Renal cortex interstitium (tissue), 15 donors: ENCODE data around the gene ZBTB14. TPM values are rescaled to one million over a fixed set of nuclear protein-coding genes. Genes with fewer than 3 reads are reported as not detected.

Source experiments
- DNase-seq, 11 donors: peaks; one replicate each; pipeline ENCODE4 v3.0.0-alpha.2; 2013; ENCODE audit warnings: low read depth in 9 of 11, low spot score in 4 of 11; ENCODE audit errors: extremely low read depth in 1 of 11
- long read RNA-seq, 16 experiments: transcript quantifications; one replicate each; lab custom pipeline, GENCODE V29; 2026
- polyA plus RNA-seq, 3 donors: library from polyadenylated mRNA; unstranded; fragments of 120-200 nt; gene quantifications; one replicate each; pipeline ENCODE4 v1.2.1, GENCODE V29; 2013; ENCODE audit not compliant: insufficient read length in 3 of 3

ZBTB14 gene, protein sequence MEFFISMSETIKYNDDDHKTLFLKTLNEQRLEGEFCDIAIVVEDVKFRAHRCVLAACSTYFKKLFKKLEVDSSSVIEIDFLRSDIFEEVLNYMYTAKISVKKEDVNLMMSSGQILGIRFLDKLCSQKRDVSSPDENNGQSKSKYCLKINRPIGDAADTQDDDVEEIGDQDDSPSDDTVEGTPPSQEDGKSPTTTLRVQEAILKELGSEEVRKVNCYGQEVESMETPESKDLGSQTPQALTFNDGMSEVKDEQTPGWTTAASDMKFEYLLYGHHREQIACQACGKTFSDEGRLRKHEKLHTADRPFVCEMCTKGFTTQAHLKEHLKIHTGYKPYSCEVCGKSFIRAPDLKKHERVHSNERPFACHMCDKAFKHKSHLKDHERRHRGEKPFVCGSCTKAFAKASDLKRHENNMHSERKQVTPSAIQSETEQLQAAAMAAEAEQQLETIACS
- 10 to 100 TPM; 21.3 to 25.0 (median 23.5) TPM for polyA plus RNA-seq
- long read RNA-seq, donor 1, partial matches to known transcripts, result 0 of 6 reads
- long read RNA-seq, donor 1, other reads (novel, unspliced or antisense), result 0 of 6 reads
- long read RNA-seq, donor 2, partial matches to known transcripts, result 0 of 3 reads
- long read RNA-seq, donor 2, other reads (novel, unspliced or antisense), result 0 of 3 reads
- long read RNA-seq, donor 3, partial matches to known transcripts, result 5 of 12 reads
- long read RNA-seq, donor 3, other reads (novel, unspliced or antisense), result 0 of 12 reads
- long read RNA-seq, donor 4, partial matches to known transcripts, result 0 of 8 reads
- long read RNA-seq, donor 4, other reads (novel, unspliced or antisense), result 0 of 8 reads
- long read RNA-seq, donor 5, result 0 reads
- long read RNA-seq, donor 6, partial matches to known transcripts, result 0 of 4 reads
- long read RNA-seq, donor 6, other reads (novel, unspliced or antisense), result 0 of 4 reads
- long read RNA-seq, donor 7, partial matches to known transcripts, result 0 of 8 reads
- long read RNA-seq, donor 7, other reads (novel, unspliced or antisense), result 0 of 8 reads
- long read RNA-seq, donor 8, result 0 reads
- long read RNA-seq, donor 9, partial matches to known transcripts, result 0 of 6 reads
- long read RNA-seq, donor 9, other reads (novel, unspliced or antisense), result 0 of 6 reads
- long read RNA-seq, donor 10, partial matches to known transcripts, result 0 of 4 reads
- long read RNA-seq, donor 10, other reads (novel, unspliced or antisense), result 0 of 4 reads
- long read RNA-seq, donor 11, partial matches to known transcripts, result 0 of 6 reads
- long read RNA-seq, donor 11, other reads (novel, unspliced or antisense), result 0 of 6 reads
- long read RNA-seq, donor 12, partial matches to known transcripts, result 0 of 1 reads
- long read RNA-seq, donor 12, other reads (novel, unspliced or antisense), result 0 of 1 reads
- long read RNA-seq, donor 13, result 0 reads
- long read RNA-seq, donor 14, partial matches to known transcripts, result 0 of 7 reads
- long read RNA-seq, donor 14, other reads (novel, unspliced or antisense), result 0 of 7 reads
- long read RNA-seq, donor 15, partial matches to known transcripts, result 0 of 2 reads
- long read RNA-seq, donor 15, other reads (novel, unspliced or antisense), result 0 of 2 reads
- long read RNA-seq, donor 16, transcript ZBTB14-202 (3 exons, 1,814 nt), result major isoform, 10 of 20 reads
- long read RNA-seq, donor 16, transcript ZBTB14-203 (4 exons, 442 nt), result minor isoform, 5 of 20 reads
- long read RNA-seq, donor 16, partial matches to known transcripts, result 0 of 20 reads
- long read RNA-seq, donor 16, other reads (novel, unspliced or antisense), result 0 of 20 reads

DNA sequence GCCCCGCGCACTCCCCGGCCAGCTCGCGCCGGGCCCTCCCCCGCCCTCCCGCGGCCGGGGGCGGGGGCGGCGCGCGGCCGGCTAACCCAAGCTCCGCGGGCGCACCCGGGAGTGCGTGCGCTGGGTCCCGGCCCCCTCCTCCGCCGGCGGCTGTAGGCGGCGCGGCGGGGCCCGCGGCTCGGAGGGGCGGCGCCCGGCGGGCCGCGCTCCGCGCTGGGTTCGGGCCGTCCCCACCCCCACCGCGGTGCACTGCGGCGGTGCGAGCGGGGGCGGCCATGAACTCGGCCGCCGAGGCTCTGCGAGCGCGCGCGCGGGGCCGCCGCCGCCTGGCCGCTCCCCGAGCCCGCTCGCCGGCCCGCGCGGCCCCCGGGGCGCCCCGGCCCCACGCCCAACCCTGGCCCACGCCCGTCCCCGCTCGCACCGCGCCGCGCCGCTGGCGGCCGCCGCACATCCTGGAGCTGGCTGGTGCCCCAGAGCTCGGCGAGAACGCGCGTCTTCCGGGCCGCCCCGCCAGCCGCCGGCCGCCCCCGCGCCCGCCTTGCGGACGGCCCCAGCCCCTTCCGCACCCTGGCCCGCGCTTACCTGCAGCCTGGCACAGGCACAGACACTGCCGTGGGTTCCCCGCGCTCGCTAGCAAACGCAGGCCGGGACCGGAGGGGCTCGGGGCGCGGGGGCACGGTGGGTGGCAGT is at the start of gene ZBTB14:
ZBTB14 (minus strand) TSS at position 496 of the 690 bp plus-strand sequence. CDS start 2,480 bp downstream, outside the sequence.
- DNase-seq, result peak in 10 of 11 donors; percentile 17 to 73 (median 58)

DNA sequence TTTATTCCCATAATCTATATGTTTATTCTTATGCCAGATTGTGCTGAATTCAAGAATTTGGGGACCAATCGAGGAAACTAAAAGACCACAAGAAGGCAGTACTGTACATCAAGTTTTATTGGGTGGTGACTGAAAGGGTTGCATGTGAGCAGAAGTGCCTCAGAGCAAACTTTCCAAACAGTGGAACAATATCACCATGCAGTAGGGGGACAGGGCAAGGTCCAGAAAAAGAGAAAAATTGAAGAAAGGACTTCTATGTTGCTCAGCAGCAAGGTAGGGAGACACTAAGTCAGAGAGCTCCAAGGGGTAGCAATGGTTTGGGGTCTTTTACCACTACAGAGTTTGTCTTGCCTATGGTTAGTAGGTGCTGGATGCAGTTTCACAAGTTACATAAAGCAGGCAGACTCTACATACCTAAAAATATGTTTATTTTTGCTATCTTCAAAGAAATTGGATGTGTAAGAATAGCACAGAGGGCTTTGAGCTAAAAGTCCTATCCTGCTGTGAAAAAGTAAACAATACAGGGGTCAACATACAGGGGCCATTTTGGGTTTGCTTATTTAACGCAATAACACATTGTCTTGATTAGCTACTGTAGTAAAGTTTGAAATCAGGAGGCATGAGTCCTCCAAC is 43.8 kb upstream of the ZBTB14 start:
- DNase-seq, result no peak

DNA sequence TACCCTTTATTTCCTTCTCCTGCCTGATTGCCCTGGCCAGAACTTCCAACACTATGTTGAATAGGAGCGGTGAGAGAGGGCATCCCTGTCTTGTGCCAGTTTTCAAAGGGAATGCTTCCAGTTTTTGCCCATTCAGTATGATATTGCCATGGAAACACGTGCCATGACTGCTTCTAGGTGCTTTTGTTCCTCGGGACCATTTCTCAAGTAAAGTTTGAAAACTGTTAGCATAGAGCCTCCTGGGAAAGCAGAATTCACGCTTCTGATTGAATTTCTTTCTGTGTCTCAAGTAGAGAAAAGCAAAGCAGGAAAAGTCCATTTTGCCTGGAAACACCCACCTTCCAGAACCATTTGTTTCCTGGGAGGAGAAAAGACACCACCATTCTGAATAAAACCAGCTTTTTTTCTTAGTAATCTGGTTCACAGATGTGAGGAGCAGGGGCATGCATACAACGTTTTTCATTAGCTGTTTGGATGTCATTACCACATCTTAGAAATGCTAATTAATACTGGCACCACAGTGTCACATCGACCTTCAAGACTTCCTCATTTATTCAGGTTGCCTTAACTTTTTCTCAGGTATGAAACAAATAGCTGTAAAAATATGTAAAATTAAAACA is 39.0 kb upstream of the ZBTB14 start:
- no peak for DNase-seq

DNA sequence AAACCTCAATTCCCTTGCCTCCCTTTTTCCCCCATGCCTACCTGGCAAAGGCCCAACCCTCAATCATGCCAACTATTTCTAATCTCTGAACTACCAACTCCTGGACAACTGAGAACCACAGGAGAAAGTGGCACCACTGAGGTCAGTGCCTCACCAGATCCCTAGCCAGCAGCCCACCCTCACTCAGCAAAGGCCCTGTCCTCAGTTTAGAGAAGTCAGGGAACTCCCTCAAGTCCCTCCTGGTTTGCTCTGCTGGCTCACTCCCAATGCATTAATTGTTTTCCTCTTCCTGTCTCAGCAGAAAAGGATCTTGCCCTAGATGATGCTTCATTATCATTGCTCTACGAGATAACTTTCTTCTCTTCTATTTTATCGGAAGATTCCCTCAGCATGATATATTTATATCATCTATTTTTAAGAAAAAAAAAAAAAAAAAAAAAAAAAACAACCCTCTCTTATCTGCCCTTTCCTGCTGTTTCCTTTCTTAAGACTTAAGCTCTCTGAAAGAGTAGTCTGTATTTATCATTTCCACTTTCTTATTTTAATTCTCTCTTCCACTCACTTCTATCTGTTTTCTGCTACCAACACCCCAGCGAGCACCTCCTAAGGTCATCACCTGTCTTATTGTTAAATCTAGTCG is 22.7 kb upstream of the ZBTB14 start:
- DNase-seq, result no peak

DNA sequence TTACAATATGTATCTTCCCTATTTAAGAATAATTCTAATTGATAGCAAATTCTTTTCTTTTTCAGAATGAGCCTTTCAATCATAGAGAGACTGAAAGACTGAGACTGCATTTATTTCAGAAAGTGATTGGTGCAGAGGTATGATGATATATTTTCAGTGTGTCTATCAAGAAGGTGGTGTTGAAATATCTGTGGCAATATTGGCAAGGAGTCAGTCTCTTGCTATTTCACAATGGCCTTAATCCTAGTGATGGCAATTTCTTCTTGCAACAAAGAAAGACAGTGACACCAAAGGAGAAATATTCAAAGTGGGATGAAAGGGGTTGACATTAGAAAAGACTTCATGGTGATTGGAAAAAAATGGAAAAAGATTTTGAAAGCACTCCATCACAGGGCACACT is 21.7 kb upstream of the ZBTB14 start:
- no peak for DNase-seq

DNA sequence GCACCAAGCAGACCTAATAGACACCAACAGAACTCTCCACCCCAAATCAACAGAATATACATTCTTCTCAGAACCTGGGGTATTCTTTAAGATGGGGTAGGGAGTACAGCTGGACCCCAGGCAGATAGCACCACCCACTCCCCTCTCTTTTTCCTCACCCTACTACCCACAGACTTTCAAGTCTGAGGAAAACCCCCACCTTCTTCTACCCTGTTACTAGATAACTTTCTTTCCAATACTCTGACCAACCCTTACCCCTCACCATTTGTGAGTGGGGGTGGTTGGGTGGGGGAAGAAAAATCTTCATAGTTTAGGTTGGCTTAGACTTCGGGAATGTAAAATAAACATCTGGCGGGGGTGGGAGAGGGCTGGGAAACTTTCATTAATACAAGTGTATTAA is 20.3 kb upstream of the ZBTB14 start:
- DNase-seq, result no peak

DNA sequence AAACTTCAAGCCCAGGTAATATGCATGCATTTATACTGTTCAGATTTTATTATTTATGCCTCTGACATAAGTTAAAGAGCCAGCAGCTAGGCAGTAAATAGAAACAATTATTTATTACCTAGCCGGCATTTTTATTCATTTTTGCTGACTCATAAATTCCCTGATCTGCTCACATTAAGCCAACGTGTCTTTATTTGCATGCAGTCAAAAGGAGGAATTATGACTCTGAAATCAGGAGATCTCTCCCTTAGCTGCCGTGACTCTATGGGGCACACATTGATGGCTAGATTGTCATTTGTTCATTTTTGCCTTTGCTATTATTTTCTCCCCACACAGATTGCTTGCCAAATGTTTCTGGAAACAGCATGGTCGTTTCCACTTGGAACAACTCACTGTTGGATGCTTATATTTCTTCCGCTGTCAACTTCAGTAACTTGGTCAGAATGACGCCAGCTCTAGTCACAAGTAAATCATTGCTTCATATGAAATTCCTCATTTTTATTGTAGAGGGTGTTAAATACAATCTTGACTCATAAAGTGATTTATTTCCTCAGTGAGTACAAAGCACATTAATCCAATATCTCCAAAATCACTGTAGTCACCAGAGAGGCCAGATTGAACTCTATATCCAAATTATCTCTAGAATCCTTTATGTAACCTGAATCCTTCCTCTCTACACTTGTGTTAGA is 15.9 kb upstream of the ZBTB14 start:
- peak in 7 of 11 donors; percentile 3 to 29 (median 15) for DNase-seq

DNA sequence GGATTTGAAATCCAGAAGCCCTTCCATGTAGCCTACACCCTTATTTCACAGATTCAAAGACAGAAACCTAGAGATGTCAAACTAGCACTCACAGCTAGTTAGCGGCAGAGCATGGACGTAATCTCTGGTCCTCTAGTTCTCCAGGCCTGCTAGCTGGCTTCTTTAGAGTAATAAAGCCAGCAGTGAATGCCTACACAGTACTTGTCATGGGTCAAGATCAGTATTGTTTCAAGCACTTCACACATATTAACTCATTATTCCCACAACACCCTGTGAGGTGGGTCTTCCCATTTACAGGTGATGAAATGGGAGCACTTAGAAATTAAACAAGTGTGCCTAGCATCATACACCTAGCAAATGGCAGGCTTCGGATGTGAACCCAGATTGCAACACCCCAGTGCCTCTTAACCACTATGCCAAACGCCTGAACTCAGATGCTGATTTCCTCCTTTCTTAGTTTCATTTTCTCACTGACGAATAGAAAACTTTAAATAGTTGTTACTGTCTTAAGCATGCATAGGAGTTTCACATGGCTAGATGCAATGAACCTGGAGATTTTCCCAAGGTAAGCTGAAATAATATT is 14.5 kb upstream of the ZBTB14 start:
- DNase-seq, result no peak

DNA sequence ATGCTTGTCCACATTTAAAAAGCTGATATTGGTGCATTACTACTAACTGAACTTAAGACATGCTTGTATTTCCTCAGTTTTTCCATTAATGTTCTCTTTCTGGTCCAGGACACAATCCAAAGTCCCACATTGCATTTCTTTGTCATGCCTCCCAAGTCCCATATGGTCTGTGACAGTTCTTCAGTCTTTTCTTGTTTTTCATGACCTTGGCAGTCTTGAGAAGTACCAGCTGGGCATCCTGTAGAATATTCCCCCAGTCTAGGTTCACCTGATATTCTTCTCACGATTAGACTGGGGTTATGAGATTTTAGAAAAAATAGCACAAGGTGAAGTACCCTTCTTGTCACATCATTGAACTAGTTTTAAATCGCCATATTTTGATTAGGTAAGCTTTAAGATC is 10.3 kb upstream of the ZBTB14 start:
- no peak for DNase-seq

DNA sequence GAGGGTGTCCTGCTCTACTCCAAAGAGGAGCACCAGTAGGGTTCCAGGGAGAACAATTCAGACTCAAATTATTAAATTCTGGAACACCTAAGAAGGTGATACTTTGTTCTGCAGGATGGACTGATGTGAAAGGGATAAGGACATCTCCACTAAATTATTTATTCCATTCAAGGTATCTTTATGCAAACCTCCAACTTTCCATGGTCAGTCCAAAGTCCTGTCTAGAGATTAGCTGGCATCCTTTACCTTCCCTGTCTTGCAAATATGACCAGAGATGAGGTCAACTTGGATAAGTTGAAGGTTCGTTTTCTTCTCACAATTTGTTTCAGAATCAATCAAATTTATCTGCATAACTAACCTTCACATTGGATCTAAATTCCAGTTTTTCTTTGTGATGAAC is 8.7 kb upstream of the ZBTB14 start:
- no peak for DNase-seq

DNA sequence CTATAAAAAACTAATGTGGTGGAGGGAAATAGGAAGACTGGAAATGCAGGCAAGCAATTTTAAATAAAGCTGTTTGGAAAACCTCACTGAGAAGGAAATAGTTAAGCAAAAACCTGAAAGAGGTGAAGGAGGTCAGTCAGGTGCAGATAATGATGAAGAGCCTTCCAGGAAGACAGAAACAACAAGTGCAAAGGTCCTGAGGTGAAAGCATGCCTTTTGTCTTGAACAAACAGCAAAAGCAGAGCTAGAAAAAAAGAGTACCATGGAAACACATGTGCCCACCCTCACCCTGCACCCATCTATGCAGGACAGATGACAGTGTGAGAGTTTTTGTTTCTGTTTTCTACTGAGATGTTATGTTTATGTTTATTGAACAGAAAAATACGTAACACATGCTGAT is 8.1 kb upstream of the ZBTB14 start:
- no peak for DNase-seq

DNA sequence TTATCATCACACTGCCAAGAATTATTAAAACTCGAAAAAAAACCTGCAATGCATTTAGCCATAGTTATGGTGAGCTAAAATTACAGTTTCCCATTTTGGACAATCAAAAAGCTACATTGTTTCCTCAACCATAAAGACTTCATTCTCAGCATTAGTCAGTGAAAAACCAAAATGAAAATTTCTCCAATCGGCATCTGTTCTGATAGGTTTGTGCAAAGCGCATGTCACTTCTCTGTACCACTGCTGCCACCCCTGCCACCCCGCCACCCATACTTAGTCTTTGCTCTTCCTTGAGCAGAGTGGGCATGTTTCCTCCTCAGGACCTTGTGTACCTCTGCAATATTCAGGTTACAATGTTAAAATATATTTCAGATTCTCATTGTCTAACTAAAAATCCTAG is 7.1 kb upstream of the ZBTB14 start:
- no peak for DNase-seq

DNA sequence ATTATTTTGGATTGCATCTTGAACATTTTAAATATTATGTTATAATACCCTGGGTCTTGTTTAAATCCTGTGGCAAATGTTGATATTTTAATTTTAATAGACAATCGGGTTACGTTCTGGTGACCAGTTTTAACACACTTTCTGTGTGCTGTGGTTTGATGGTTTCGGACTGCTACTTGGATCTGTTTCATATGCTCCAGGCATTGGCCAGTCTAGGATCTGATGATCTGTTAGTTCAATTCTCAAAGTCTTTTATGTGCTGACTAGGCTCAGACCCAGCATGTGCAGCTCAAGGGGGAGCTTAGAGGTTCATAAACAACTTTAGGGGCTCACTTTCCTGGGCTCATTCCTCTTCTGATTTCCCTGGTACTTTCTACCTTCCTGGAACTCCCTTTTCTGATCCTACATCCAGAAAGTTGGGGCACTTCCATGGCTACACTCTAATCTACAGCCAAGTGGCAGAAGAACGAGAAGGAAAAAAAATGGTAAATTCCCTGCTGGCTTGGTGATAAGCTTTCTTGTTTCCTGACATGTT is 5.0 kb upstream of the ZBTB14 start:
- DNase-seq, result no peak

DNA sequence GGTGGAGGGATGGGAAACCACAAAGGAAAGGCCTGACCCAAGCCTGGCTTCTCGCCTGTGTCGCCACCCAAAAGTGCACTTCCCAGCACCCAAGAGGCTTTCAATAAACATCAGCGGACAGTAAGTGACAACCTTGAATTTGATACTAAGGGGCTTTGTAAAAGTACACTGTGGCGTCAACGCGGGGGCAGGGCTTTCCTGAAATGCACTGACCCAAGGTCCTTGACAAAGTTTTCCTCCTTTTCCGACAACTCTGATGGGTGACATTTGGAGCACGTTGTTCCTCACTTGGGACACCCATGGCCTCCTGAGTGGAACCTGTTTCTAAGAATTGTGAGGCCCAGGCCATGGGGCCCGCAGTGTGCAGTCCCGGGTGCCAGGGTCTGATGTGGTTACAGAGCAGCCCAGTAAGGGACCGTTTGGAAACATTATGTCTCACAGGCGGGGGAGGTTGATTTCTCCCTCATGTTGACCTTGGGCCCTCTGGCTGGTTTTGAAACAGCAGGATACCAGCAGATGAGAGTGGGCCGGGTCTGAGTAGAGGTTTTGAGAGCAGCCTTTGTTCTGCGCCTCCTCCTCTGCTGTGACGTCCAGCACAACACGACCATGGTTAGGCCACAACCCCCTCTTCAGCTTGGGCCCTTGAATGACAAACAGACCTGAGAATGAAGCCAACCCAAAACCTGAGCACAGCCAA is 2.8 kb upstream of the ZBTB14 start:
- DNase-seq, result no peak

DNA sequence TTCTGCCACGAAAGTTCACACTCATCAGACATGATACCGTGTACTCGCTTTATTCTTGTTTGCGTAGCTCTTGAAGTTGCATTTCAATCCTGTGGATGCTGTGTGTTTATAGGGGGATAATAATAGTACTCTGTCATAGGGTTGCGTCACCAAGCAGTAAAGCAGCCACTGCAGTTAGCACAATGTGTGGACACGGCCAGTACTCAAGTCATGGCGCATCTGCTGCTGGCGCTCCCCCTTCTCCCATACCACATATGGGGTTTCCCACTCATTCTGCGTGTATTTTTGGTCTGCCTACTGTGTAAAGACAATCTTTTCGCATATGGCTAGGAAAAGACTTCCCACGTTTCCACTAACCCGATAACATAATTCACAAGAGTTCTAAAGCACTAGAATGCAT is 2.1 kb upstream of the ZBTB14 start:
- DNase-seq, result no peak
